Measurements from ENCODE around the gene DTL.

The DTL gene

GRCh38 chr1:212139526-212140135, 104.1 kb downstream of the DTL start:
- Histone ChIP-seq H3K4me1 (ENCODE audit: control insufficient read depth, insufficient read depth, low read length) (no peaks in the 10 kb centered on the region), H3K9ac (ENCODE audit: low read depth, low read length) (no peak overlapping the region), H3K9me3 (ENCODE audit: control insufficient read depth, insufficient read depth, low read length) (no peaks in the 10 kb centered on the region), H3K4me3 (ENCODE audit: low read depth, low read length) (no peak overlapping the region), H3K36me3 (ENCODE audit: control insufficient read depth, insufficient read depth, low read length) (no peaks in the 10 kb centered on the region), H3K27me3 (ENCODE audit: control insufficient read depth, insufficient read depth, low read length) (no peaks in the 10 kb centered on the region)

- Histone ChIP-seq H3K27me3 (ENCODE audit: control insufficient read depth, insufficient read depth, low read length) (no peaks in the 10 kb centered on the region), H3K9me3 (ENCODE audit: control insufficient read depth, insufficient read depth, low read length) (no peaks in the 10 kb centered on the region), H3K9ac (ENCODE audit: low read depth, low read length) (no peak overlapping the region), H3K36me3 (ENCODE audit: control insufficient read depth, insufficient read depth, low read length) (no peaks in the 10 kb centered on the region), H3K4me1 (ENCODE audit: control insufficient read depth, insufficient read depth, low read length) (no peaks in the 10 kb centered on the region), H3K4me3 (ENCODE audit: low read depth, low read length) (no peak overlapping the region)
Observed at GRCh38 chr1:212141404-212141803, 105.9 kb downstream of the DTL start.

GRCh38 chr1:212142883-212143530, 107.5 kb downstream of the DTL start:
- no peak overlapping the region for H3K9ac ChIP-seq (ENCODE audit: low read depth, low read length)
- H3K9me3 ChIP-seq (ENCODE audit: control insufficient read depth, insufficient read depth, low read length): no peaks in the 10 kb centered on the region
- no peaks in the 10 kb centered on the region for H3K36me3 ChIP-seq (ENCODE audit: control insufficient read depth, insufficient read depth, low read length)
- H3K4me3 ChIP-seq (ENCODE audit: low read depth, low read length): no peak overlapping the region
- H3K4me1 ChIP-seq (ENCODE audit: control insufficient read depth, insufficient read depth, low read length): no peaks in the 10 kb centered on the region
- H3K27me3 ChIP-seq (ENCODE audit: control insufficient read depth, insufficient read depth, low read length): no peaks in the 10 kb centered on the region

GRCh38 chr1:212147581-212148033, 112.1 kb downstream of the DTL start:
- Histone ChIP-seq H3K4me1 (ENCODE audit: control insufficient read depth, insufficient read depth, low read length) (no peaks in the 10 kb centered on the region), H3K9me3 (ENCODE audit: control insufficient read depth, insufficient read depth, low read length) (no peaks in the 10 kb centered on the region), H3K27me3 (ENCODE audit: control insufficient read depth, insufficient read depth, low read length) (no peaks in the 10 kb centered on the region), H3K9ac (ENCODE audit: low read depth, low read length) (no peak overlapping the region), H3K36me3 (ENCODE audit: control insufficient read depth, insufficient read depth, low read length) (no peaks in the 10 kb centered on the region), H3K4me3 (ENCODE audit: low read depth, low read length) (no peak overlapping the region)

- no peaks in the 10 kb centered on the region for H3K27me3 ChIP-seq (ENCODE audit: control insufficient read depth, insufficient read depth, low read length)
- H3K4me1 ChIP-seq (ENCODE audit: control insufficient read depth, insufficient read depth, low read length): no peaks in the 10 kb centered on the region
- H3K9me3 ChIP-seq (ENCODE audit: control insufficient read depth, insufficient read depth, low read length): no peaks in the 10 kb centered on the region
- no peak overlapping the region for H3K4me3 ChIP-seq (ENCODE audit: low read depth, low read length)
- H3K36me3 ChIP-seq (ENCODE audit: control insufficient read depth, insufficient read depth, low read length): no peaks in the 10 kb centered on the region
- no peak overlapping the region for H3K9ac ChIP-seq (ENCODE audit: low read depth, low read length)
Observed at GRCh38 chr1:212149566-212149965, 114.0 kb downstream of the DTL start.

- no peaks in the 10 kb centered on the region for H3K9me3 ChIP-seq (ENCODE audit: control insufficient read depth, insufficient read depth, low read length)
- no peak overlapping the region for H3K4me3 ChIP-seq (ENCODE audit: low read depth, low read length)
- H3K4me1 ChIP-seq (ENCODE audit: control insufficient read depth, insufficient read depth, low read length): no peaks in the 10 kb centered on the region
- no peak overlapping the region for H3K9ac ChIP-seq (ENCODE audit: low read depth, low read length)
- H3K27me3 ChIP-seq (ENCODE audit: control insufficient read depth, insufficient read depth, low read length): no peaks in the 10 kb centered on the region
- H3K36me3 ChIP-seq (ENCODE audit: control insufficient read depth, insufficient read depth, low read length): no peaks in the 10 kb centered on the region
Observed at GRCh38 chr1:212152308-212152693, 116.8 kb downstream of the DTL start.

- H3K27me3 ChIP-seq (ENCODE audit: control insufficient read depth, insufficient read depth, low read length): no peaks in the 10 kb centered on the region
- H3K4me3 ChIP-seq (ENCODE audit: low read depth, low read length): no peak overlapping the region
- H3K9ac ChIP-seq (ENCODE audit: low read depth, low read length): no peak overlapping the region
- no peaks in the 10 kb centered on the region for H3K36me3 ChIP-seq (ENCODE audit: control insufficient read depth, insufficient read depth, low read length)
- no peaks in the 10 kb centered on the region for H3K4me1 ChIP-seq (ENCODE audit: control insufficient read depth, insufficient read depth, low read length)
- H3K9me3 ChIP-seq (ENCODE audit: control insufficient read depth, insufficient read depth, low read length): no peaks in the 10 kb centered on the region
Observed at GRCh38 chr1:212152869-212153268, 117.3 kb downstream of the DTL start.

GRCh38 chr1:212153635-212154034, 118.1 kb downstream of the DTL start:
- Histone ChIP-seq H3K4me3 (ENCODE audit: low read depth, low read length) (no peak overlapping the region), H3K36me3 (ENCODE audit: control insufficient read depth, insufficient read depth, low read length) (no peaks in the 10 kb centered on the region), H3K27me3 (ENCODE audit: control insufficient read depth, insufficient read depth, low read length) (no peaks in the 10 kb centered on the region), H3K9me3 (ENCODE audit: control insufficient read depth, insufficient read depth, low read length) (no peaks in the 10 kb centered on the region), H3K9ac (ENCODE audit: low read depth, low read length) (no peak overlapping the region), H3K4me1 (ENCODE audit: control insufficient read depth, insufficient read depth, low read length) (no peaks in the 10 kb centered on the region)

Measured in iPS-15b (cell line).